A673 (cell line): ENCODE measurements around the gene DTNA. TPM values are rescaled to one million over a fixed set of nuclear protein-coding genes. Genes with fewer than 3 reads are reported as not detected.

Experiments
- BruUV-seq: library from RNA; stranded (reverse); fragments of 400-500 nt; replicated peaks from 2 replicates; lab custom pipeline; 2021; lab: Mats Ljungman, UMichigan
- CTCF ChIA-PET: fragments of 300-600 bp; sonication (Branson Sonifier 250); formaldehyde crosslinking; loops from one replicate; lab custom pipeline; 2022; ENCODE audit warnings: antibody characterized with exemption; lab: Charles Lee
- POLR2A ChIA-PET: fragments of 300-600 bp; sonication (Branson Sonifier 250); formaldehyde crosslinking; loops from one replicate; lab custom pipeline; 2022; ENCODE audit warnings: antibody characterized with exemption; ENCODE audit not compliant: low non-redundant PET; lab: Charles Lee
- DNase-seq: peaks from one replicate; pipeline ENCODE4 v3.0.0-alpha.2; 2015; ENCODE audit warnings: low spot score
- H3K27ac ChIP-seq: fragments of 200-600 bp; sonication (generic); 2 replicates; pipeline ENCODE4 v1.5.1; 2016; ENCODE audit warnings: mixed run types, low read depth, mild to moderate bottlenecking, mixed read lengths, antibody characterized with exemption, low read length; ENCODE audit not compliant: poor library complexity, severe bottlenecking
- H3K27me3 ChIP-seq: fragments of 200-600 bp; sonication (generic); replicated peaks from 2 replicates; pipeline ENCODE4 v1.6.1; 2017; ENCODE audit warnings: mixed run types, low read depth, mild to moderate bottlenecking, mixed read lengths, antibody characterized with exemption, low read length; ENCODE audit not compliant: insufficient read depth, poor library complexity
- H3K36me3 ChIP-seq: fragments of 200-600 bp; sonication (generic); 2 replicates; pipeline ENCODE4 v1.6.1; 2016; ENCODE audit warnings: mixed run types, mild to moderate bottlenecking, mixed read lengths, antibody characterized with exemption, low read length; ENCODE audit not compliant: insufficient read depth, poor library complexity, severe bottlenecking
- H3K4me1 ChIP-seq: fragments of 200-600 bp; sonication (generic); 2 replicates; pipeline ENCODE4 v1.6.1; 2017; ENCODE audit warnings: mixed run types, mild to moderate bottlenecking, mixed read lengths, antibody characterized with exemption, low read length; ENCODE audit not compliant: insufficient read depth, poor library complexity, severe bottlenecking
- H3K4me3 ChIP-seq: fragments of 200-600 bp; sonication (generic); 2 replicates; pipeline ENCODE4 v1.5.1; 2016; ENCODE audit warnings: low read depth, mixed run types, mild to moderate bottlenecking, mixed read lengths, low read length; ENCODE audit not compliant: poor library complexity, severe bottlenecking
- H3K9me3 ChIP-seq: fragments of 200-600 bp; sonication (generic); 2 replicates; pipeline ENCODE4 v1.6.1; 2016; ENCODE audit warnings: mixed run types, low read depth, mild to moderate bottlenecking, mixed read lengths, antibody characterized with exemption, low read length; ENCODE audit not compliant: poor library complexity, severe bottlenecking
- CTCF ChIP-seq: fragments of 300-800, 200-600 bp; sonication (generic); conservative IDR thresholded peaks from 2 replicates; pipeline ENCODE4 v1.5.1; 2017; ENCODE audit warnings: low read depth, mild to moderate bottlenecking, antibody characterized with exemption, low read length, moderate library complexity, mixed read lengths
- EZH2 ChIP-seq: fragments of 200-600 bp; sonication (generic); IDR thresholded peaks from 2 replicates; pipeline ENCODE4 v1.6.1; 2017; ENCODE audit warnings: borderline replicate concordance, low read depth, mild to moderate bottlenecking, mixed read lengths, antibody characterized with exemption, low read length; ENCODE audit not compliant: poor library complexity, severe bottlenecking
- intact Hi-C: fragments of 100-400 bp; cut with micrococcal nuclease; formaldehyde crosslinking; loops from one replicate; pipeline ENCODE4 v1.10.0; 2022; ENCODE audit not compliant: unreplicated experiment
- total RNA-seq: library from RNA; stranded (reverse); gene quantifications from 2 replicates; pipeline ENCODE4 v1.2.3, GENCODE V29; 2021

DTNA gene
- total RNA-seq, 1 experiment from 2014 or later: 18.6 TPM

GRCh38 chr18:34820360-34821065, 110.4 kb downstream of the DTNA start:
- POLR2A ChIA-PET: no interaction called here
- H3K27ac ChIP-seq: no peak overlapping the region

GRCh38 chr18:34821669-34822210, 111.6 kb downstream of the DTNA start:
- POLR2A ChIA-PET: no interaction called here
- H3K27me3 ChIP-seq: no peaks in the 10 kb centered on the region
- peak; percentile 30 for TF ChIP-seq CTCF
- TF ChIP-seq EZH2: no peak
- CTCF ChIA-PET: no interaction called here
- no peaks in the 10 kb centered on the region for H3K9me3 ChIP-seq
- H3K4me3 ChIP-seq: no peak overlapping the region
- BruUV-seq: no TSS peak
- no peaks in the 10 kb centered on the region for H3K4me1 ChIP-seq
- no peaks in the 10 kb centered on the region for H3K36me3 ChIP-seq
- DNase-seq: no peak
- intact Hi-C loops: no loop called here
- no peak overlapping the region for H3K27ac ChIP-seq

More at GRCh38 chr18:34820360-34821065, 110.4 kb downstream of the DTNA start:
- Histone ChIP-seq H3K9me3 (no peaks in the 10 kb centered on the region), H3K36me3 (no peaks in the 10 kb centered on the region), H3K4me1 (no peaks in the 10 kb centered on the region), H3K4me3 (no peak overlapping the region), H3K27me3 (no peaks in the 10 kb centered on the region)
- TF ChIP-seq CTCF: no peak
- no peak for DNase-seq
- intact Hi-C loops: no loop called here
- BruUV-seq: no TSS peak
- CTCF ChIA-PET: no interaction called here

GRCh38 chr18:34828093-34828492, 118.0 kb downstream of the DTNA start:
- Histone ChIP-seq H3K9me3 (no peaks in the 10 kb centered on the region), H3K36me3 (no peaks in the 10 kb centered on the region), H3K4me1 (no peaks in the 10 kb centered on the region), H3K4me3 (no peak overlapping the region), H3K27ac (no peak overlapping the region), H3K27me3 (no peaks in the 10 kb centered on the region)
- no peak for TF ChIP-seq EZH2
- no peak for TF ChIP-seq CTCF
- intact Hi-C loops: loop anchor here (2.0 kb wide), 1 partner anchor 19 kb away; no protein-coding TSS in a partner anchor
- no peak for DNase-seq
- ChIA-PET CTCF (no interaction called here), POLR2A (no interaction called here)
- BruUV-seq: no TSS peak
